ENCODE measurements around the gene GARNL3. TPM values are rescaled to one million over a fixed set of nuclear protein-coding genes. Genes with fewer than 3 reads are reported as not detected.

The GARNL3 gene
- total RNA-seq, 1 donor from 2014 or later, result 10.4 TPM

DNA sequence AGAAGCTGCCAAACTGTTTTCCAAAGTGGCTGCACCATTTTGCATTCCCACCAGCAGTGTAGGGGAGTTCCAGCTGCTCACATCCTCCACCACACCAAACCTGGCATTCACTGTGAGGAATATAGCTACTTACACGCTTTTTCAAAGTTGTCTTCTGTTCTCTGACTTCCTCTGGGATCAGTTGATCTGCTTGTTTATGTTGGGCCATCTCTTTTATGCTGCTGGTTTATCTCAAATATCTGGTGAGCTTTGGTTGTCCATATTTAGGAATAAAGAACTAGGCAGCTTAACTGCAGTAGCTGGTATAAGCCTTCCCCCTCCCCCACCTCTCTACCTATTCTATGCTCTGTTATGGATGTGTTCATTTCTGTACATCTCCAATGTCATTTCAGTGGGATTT is 151.1 kb downstream of the GARNL3 start:
- H3K4me3 ChIP-seq (ENCODE audit: low read depth, low read length), result no peak overlapping the region
- DNase-seq (ENCODE audit: low read depth), result no peak
- no peak for TF ChIP-seq CTCF (conservative IDR thresholded peaks at IDR 0.05; ENCODE audit: low read depth, low read length)

DNA sequence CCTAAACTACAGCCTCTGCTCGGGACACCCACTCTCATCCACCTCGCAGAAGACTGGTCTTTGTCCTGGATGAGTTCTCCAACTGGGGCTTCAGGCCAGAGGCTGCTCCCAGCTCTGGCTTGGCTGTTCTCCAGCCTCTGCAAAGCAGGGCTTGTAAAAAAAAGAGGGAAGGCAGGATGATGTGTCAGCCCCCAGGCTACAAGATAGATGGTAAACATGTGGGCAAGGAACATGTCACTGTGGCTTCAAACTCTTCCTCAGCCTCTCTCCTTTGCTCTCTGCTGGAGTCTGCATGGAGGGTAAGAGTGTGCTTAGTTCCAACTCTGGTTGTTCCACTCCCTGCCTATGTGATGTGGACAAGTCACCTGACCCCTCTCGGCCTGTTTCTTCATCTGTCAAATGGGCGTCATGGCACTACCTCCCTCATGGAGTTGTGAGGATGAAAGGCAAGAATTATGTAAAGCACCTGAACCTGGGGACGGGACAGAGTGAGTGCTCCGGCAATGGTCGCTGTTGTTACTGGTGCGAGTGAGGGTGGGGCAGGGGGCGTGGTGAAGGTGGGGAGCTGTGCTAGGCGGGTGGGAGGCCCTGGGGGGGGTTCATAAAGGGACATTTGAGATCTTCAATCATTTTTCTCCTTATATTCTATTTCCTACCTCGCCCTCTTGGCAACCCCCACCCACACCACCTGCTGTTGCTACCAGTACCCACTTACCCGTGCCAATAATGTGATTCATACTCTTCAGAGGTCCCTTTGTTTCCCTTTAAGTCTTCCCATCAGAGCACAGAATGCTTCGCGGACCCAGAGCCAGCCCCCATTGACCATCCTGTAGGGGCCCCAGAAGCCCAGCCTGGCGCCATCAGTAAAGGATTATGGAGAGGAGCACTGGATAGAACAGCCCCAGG is 152.8 kb downstream of the GARNL3 start:
- no peak overlapping the region for H3K4me3 ChIP-seq (ENCODE audit: low read depth, low read length)
- DNase-seq (ENCODE audit: low read depth), result no peak
- no peak for TF ChIP-seq CTCF (conservative IDR thresholded peaks at IDR 0.05; ENCODE audit: low read depth, low read length)

- DNase-seq (ENCODE audit: low read depth), result no peak
- peak; percentile 38 for TF ChIP-seq CTCF (conservative IDR thresholded peaks at IDR 0.05; ENCODE audit: low read depth, low read length)
- H3K4me3 ChIP-seq (ENCODE audit: low read depth, low read length), result no peak overlapping the region
Measured at GRCh38 chr9:127418037-127418471, 153.5 kb downstream of the GARNL3 start.

DNA sequence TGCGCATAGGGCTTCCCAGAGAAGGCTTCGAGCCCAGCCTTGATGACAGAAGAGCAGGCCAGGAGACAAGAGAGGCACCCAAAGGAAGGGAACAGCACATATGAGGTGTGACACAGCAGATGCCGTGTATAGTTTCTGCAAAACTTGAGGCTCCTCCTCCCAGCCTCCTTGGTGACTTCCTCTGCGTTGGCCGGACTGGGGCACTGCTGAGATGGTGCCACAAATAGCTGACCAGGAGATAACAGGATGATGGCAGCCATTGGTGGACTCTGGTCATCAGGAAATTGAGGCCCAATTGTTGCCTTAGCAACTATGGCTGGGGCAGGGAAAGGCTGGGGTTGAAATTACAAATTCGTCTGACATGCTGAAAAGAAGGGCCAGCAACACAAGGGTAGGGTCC is 154.8 kb downstream of the GARNL3 start:
- DNase-seq (ENCODE audit: low read depth), result no peak
- TF ChIP-seq CTCF (conservative IDR thresholded peaks at IDR 0.05; ENCODE audit: low read depth, low read length), result no peak
- no peak overlapping the region for H3K4me3 ChIP-seq (ENCODE audit: low read depth, low read length)

GRCh38 chr9:127421057-127421456 is 156.5 kb downstream of the GARNL3 start:
- no peak overlapping the region for H3K4me3 ChIP-seq (ENCODE audit: low read depth, low read length)
- TF ChIP-seq CTCF (conservative IDR thresholded peaks at IDR 0.05; ENCODE audit: low read depth, low read length), result no peak
- no peak for DNase-seq (ENCODE audit: low read depth)

DNA sequence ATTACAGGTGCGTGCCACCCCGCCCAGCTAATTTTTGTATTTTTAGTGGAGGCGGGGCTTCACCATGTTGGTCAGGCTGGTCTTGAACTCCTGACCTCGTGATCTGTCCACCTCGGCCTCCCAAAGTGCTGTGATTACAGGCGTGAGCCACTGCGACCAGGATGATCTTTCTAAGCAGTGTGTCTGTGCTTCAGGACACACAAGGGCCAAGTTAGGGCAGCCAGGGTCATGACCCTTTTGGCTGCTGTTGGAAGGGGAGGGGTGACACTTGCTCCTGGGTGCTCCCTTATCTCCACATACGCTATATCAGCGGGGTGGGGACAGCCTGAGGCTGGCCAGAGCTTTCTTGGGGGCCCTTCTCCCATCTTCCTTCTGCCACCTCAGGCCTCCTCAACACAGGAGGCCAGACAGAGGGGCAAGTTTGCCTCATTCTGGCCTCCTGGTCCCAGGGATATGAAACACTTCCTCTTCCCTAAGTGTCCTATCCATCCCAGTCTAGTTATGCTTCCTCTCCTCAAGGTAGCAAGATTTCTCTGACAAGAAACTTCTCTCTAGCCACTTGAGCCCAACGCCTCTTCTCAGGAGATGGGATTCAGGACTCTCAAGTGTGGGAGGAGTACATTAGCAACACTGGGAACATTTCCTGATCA is 157.7 kb downstream of the GARNL3 start:
- TF ChIP-seq CTCF (conservative IDR thresholded peaks at IDR 0.05; ENCODE audit: low read depth, low read length), result no peak
- DNase-seq (ENCODE audit: low read depth), result no peak
- H3K4me3 ChIP-seq (ENCODE audit: low read depth, low read length), result peak overlapping the region; percentile 84
